Uterus (tissue), 2 donors: ENCODE results near the gene PNMA8C.

Source experiments
- POLR2A ChIP-seq, 2 donors: fragments of 450-650 bp; IDR thresholded peaks; one replicate each; pipeline ENCODE4 v1.6.1; 2016; ENCODE audit warnings: antibody characterized with exemption in 2 of 2, mild to moderate bottlenecking in 1 of 2, moderate library complexity in 1 of 2
- TF ChIP-seq, protein P1 (sequence below), 4 experiments: fragments of 200-600 bp in 2 of 4; fragments of 450-650 bp in 2 of 4; sonication (generic) in 2 of 4; IDR thresholded peaks; one replicate each; pipeline ENCODE4 v1.5.1; 2016 to 2019; ENCODE audit warnings: antibody characterized with exemption in 4 of 4, mild to moderate bottlenecking in 2 of 4, moderate library complexity in 1 of 4

DNA sequence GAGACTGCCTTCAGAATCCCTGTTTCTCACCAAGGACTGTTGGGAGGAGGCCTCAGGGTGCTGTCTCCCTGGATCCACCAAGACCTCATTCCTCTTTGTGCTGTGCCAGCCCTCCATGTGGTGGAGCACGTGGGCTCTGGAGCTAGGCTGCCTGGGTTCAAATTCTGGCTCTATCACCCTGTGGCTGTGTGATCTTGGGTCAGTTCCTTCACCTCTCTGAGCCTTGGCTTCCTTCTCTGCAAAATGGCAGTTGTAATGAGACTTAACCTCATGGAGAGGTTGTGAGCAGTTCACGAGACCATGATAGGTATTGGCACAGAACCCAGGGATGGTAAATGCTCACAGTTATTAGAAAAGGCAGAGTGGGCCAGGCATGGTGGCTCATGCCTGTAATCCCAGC is 6.4 kb downstream of the PNMA8C start:
- TF ChIP-seq POLR2A (IDR thresholded peaks at IDR 0.05), result no peak
- TF ChIP-seq, protein P1, sequence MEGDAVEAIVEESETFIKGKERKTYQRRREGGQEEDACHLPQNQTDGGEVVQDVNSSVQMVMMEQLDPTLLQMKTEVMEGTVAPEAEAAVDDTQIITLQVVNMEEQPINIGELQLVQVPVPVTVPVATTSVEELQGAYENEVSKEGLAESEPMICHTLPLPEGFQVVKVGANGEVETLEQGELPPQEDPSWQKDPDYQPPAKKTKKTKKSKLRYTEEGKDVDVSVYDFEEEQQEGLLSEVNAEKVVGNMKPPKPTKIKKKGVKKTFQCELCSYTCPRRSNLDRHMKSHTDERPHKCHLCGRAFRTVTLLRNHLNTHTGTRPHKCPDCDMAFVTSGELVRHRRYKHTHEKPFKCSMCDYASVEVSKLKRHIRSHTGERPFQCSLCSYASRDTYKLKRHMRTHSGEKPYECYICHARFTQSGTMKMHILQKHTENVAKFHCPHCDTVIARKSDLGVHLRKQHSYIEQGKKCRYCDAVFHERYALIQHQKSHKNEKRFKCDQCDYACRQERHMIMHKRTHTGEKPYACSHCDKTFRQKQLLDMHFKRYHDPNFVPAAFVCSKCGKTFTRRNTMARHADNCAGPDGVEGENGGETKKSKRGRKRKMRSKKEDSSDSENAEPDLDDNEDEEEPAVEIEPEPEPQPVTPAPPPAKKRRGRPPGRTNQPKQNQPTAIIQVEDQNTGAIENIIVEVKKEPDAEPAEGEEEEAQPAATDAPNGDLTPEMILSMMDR (IDR thresholded peaks at IDR 0.05), result no peak
